Renal pelvis (tissue), 4 donors: ENCODE data around the gene IGSF23. TPM values are rescaled to one million over a fixed set of nuclear protein-coding genes. Genes with fewer than 3 reads are reported as not detected.

Experiments used
- DNase-seq: peaks from one replicate; pipeline ENCODE4 v3.0.0-alpha.2; 2013
- polyA plus RNA-seq, 3 donors: library from polyadenylated mRNA; unstranded; fragments of 120-200 nt; gene quantifications; one replicate each; pipeline ENCODE4 v1.2.1, GENCODE V29; 2013; ENCODE audit not compliant: insufficient read length in 3 of 3

The IGSF23 gene
- polyA plus RNA-seq, 3 donors = 0.95 to 2.0 (median 1.3) TPM

GRCh38 chr19:44640518-44640917 lies 27.2 kb downstream of the IGSF23 start:
- no peak for DNase-seq

GRCh38 chr19:44641501-44642265 lies 28.3 kb downstream of the IGSF23 start:
- DNase-seq = no peak

DNA sequence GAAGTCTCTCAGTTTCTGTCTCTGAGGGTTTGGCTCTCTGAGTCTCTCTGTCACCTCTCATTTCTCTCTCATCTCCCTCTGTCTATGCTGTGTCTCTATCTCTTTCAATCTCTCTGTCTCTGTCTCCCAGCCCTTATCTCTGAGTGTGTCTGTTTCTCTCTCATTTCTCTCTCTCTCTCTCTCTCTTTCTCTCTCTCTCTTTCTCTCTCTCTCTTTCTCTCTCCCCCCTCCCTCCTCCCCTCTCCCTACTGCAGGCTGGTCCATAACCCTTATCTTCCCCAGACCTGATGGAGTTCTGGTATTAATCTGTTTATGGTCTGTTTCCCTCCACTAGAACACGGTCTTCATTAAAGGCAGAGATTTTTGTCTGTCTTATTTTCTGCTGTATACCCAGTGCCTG lies 29.0 kb downstream of the IGSF23 start:
- DNase-seq = no peak

GRCh38 chr19:44643605-44644401 lies 30.4 kb downstream of the IGSF23 start, which contains the start of gene PVR:
Gene PVR (plus strand): TSS chr19:44643910. CDS start chr19:44644097, 187 bp downstream.
- DNase-seq = peak; percentile 71

- DNase-seq = peak; percentile 72
Measured at GRCh38 chr19:44644402-44645016, 31.1 kb downstream of the IGSF23 start.

DNA sequence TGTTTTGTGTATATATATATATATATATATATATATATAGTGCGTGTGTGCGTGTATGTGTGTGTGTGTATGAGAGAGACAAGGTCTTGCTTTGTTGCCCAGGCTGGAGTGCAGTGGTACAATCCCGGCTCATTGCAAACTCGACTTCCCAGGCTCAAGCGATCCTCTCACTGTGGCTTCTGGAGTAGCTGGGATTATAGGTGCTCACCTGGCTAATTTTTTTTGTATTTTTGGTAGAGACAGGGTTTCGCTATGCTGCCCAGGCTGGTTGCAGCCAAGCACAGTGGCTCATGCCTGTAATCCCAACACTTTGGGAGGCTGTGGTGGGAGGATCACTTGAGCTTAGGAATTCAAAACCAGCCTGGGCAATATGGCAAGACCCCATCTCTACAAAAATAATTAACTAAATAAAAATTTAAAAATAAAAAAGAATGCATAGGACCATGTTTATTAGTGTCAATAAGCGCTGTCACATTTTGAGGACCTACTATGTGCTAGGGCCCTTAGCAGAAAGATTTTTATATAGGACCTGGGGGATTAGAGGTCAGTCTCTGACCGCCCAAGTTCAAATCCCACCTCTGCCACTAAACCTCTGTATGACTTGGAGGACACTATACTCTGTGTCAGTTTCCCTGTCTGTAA lies 32.2 kb downstream of the IGSF23 start:
- no peak for DNase-seq

- DNase-seq = no peak
Measured at GRCh38 chr19:44646049-44646416, 32.7 kb downstream of the IGSF23 start.

DNA sequence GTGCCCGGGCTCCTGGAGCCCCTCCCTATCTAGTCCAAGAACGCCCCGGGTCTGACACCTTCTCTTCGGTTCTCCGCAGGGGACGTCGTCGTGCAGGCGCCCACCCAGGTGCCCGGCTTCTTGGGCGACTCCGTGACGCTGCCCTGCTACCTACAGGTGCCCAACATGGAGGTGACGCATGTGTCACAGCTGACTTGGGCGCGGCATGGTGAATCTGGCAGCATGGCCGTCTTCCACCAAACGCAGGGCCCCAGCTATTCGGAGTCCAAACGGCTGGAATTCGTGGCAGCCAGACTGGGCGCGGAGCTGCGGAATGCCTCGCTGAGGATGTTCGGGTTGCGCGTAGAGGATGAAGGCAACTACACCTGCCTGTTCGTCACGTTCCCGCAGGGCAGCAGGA lies 33.8 kb downstream of the IGSF23 start:
- DNase-seq = no peak

- no peak for DNase-seq
Measured at GRCh38 chr19:44648631-44649251, 35.4 kb downstream of the IGSF23 start.

DNA sequence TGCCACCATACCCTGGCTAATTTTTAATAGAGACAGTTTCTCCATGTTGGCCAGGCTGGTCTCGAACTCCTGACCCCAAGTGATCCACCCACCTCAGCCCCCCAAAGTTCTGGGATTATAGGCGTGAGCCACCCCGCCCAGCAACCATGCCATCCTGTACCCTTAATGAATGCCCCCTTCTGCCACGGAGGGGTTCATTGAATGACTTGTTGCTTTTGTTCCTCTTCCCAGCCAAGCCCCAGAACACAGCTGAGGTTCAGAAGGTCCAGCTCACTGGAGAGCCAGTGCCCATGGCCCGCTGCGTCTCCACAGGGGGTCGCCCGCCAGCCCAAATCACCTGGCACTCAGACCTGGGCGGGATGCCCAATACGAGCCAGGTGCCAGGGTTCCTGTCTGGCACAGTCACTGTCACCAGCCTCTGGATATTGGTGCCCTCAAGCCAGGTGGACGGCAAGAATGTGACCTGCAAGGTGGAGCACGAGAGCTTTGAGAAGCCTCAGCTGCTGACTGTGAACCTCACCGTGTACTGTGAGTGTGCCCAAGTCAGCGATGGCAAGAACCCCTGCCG lies 36.3 kb downstream of the IGSF23 start:
- DNase-seq = no peak

- no peak for DNase-seq
Measured at GRCh38 chr19:44653343-44653742, 40.0 kb downstream of the IGSF23 start.

DNA sequence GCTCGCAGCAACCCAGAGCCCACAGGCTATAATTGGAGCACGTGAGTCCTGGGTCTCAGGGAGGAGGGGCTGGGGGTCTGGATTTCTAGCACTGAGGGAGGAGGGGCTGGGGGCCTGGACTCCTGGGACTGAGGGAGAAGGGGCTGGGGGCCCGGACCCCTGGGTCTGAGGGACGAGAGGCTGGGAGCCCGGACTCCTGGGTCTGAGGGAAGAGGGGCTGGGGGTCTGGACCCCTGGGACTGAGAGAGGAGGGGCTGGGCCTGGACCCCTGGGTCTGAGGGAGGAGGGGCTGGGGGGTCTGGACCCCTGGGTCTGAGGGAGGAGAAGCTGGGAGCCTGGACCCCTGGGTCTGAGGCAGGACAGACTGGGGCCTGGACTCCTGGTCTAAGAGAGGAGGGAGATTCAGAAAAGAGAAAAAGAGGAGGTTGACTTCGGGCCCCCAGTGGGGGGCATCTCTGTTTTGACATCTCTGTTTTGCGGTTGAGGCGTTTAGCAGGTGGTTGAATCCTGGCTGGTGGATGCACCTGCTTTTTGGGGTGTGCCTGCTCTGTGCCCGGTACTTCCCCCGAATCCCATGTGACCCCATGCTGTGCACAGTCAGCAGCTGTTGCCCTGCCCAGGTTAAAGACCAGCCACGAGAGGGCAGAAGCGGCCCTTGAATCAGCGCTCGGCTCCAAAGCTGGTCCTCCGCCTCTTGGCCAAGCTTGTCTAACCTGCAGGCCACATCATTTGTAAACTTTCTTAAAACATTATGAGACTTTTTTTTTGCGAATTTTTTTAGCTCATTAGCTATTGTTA lies 40.8 kb downstream of the IGSF23 start:
- no peak for DNase-seq

DNA sequence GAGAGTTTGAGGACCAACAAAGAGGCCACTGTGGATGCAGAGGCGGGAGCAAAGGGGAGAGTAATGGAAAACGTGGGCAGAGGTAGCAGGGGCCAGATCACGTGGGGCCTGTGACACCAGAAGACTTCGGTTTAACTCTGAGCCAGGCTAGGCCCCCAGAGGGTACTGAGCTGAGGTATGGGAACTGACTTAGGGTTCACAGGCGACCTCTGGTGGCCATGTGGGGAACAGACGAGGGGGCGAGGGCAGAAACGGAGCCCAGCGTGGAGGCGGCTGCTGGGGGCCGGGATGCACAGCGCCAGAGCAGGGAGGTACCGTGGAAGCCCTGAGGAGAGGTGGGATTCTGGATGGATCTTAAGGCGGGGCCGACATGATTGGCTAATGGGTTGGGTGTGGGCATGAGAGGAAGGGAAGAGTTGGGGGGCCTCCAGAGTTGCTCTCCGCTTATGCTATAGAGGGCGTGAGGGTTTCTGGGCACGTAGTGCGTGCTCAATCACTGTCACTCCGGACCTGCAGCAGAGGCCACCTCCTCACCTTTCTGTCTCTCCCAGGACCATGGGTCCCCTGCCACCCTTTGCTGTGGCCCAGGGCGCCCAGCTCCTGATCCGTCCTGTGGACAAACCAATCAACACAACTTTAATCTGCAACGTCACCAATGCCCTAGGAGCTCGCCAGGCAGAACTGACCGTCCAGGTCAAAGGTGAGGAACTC lies 44.0 kb downstream of the IGSF23 start:
- peak; percentile 54 for DNase-seq

DNA sequence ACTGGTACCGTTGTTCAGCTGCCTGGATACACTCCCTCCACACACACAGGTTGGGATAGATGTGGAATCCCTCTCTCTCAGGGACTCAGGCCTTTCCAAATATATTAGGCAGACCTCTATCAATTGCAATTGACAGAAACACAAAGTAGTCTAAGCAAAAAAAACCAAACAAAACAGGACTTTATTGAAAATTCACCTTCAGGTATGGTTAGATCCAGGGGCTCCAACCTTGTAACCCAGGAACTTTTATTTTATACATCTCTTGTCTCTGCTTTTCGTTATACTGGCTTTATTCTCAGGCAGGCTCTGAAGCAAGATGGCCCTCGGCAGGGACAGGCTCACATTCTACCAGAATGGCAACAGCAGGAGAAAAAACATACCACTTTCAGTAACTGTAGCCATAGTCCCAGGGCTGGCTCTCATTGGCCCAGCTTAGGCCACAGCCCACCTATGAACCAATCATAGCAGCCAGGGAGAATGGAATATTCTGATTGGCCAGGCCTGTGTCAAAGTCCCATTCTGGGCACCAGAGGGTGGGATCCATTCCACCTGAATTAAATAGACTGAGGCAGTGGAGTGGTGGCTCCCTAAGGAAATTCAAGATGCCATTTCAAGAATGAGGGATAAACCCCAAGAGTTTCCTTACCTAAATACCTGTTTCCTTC lies 44.8 kb downstream of the IGSF23 start:
- DNase-seq = no peak

GRCh38 chr19:44660081-44660480 lies 46.7 kb downstream of the IGSF23 start:
- no peak for DNase-seq

- DNase-seq = no peak
Measured at GRCh38 chr19:44661205-44661604, 47.8 kb downstream of the IGSF23 start.

DNA sequence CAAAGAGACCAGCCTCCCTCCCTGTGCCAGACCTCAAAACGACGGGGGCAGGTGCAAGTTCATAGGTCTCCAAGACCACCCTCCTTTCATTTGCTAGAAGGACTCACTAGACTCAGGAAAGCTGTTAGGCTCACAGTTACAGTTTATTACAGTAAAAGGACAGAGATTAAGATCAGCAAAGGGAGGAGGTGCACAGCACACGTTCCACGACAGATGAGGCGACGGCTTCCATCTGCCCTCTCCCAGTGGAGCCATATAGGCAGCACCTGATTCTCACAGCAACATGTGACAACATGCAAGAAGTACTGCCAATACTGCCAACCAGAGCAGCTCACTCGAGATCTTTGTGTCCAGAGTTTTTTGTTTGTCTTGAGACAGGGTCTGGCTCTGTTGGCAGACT lies 48.5 kb downstream of the IGSF23 start:
- DNase-seq = no peak

DNA sequence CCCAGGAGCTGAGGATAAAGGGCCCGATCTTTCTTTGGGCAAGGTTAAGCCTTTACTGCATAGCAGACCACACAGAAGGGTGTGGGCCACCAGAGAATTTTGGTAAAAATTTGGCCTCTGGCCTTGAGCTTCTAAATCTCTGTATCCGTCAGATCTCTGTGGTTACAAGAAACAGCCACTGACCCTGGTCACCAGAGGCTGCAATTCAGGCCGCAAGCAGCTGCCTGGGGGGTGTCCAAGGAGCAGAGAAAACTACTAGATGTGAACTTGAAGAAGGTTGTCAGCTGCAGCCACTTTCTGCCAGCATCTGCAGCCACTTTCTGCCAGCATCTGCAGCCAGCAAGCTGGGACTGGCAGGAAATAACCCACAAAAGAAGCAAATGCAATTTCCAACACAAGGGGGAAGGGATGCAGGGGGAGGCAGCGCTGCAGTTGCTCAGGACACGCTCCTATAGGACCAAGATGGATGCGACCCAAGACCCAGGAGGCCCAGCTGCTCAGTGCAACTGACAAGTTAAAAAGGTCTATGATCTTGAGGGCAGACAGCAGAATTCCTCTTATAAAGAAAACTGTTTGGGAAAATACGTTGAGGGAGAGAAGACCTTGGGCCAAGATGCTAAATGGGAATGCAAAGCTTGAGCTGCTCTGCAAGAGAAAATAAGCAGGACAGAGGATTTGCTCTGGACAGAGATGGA lies 49.5 kb downstream of the IGSF23 start:
- peak; percentile 69 for DNase-seq

- DNase-seq = no peak
Measured at GRCh38 chr19:44663996-44664395, 50.6 kb downstream of the IGSF23 start.
